ENCODE data around the gene KANK2. TPM values are rescaled to one million over a fixed set of nuclear protein-coding genes. Genes with fewer than 3 reads are reported as not detected.

KANK2 gene
- total and polyA plus RNA-seq, 4 donors = 56.3 to 270 (median 97.7) TPM

- WGBS (ENCODE audit: insufficient coverage) = 90% methylated on average over 1 of the region's 1 CpG
Measured at GRCh38 chr19:11226716-11227166, 29.4 kb upstream of the KANK2 start.

GRCh38 chr19:11225815-11226214 is 28.5 kb upstream of the KANK2 start:
- no peak overlapping the region for H3K4me3 ChIP-seq (ENCODE audit: low read depth, low read length)
- DNase-seq (ENCODE audit: low read depth in 4 of 6, low spot score in 6 of 6) = no peak
- H3K36me3 ChIP-seq (ENCODE audit: control insufficient read depth, insufficient read depth, low read length) = peaks cover 35% of the 10 kb centered on the region
- H3K4me1 ChIP-seq (ENCODE audit: control insufficient read depth, insufficient read depth, low read length) = no peaks in the 10 kb centered on the region
- WGBS (ENCODE audit: insufficient coverage) = no CpG with 5 or more reads among the region's 3 CpGs
- H3K27ac ChIP-seq (ENCODE audit: low read depth, low read length) = no peak overlapping the region
- H3K9me3 ChIP-seq (ENCODE audit: control insufficient read depth, insufficient read depth, low read length) = peaks cover 1% of the 10 kb centered on the region
- no peaks in the 10 kb centered on the region for H3K27me3 ChIP-seq (ENCODE audit: control insufficient read depth, insufficient read depth, low read length)

More at GRCh38 chr19:11226716-11227166, 29.4 kb upstream of the KANK2 start:
- no peak for DNase-seq (ENCODE audit: low read depth in 4 of 6, low spot score in 6 of 6)
- no peaks in the 10 kb centered on the region for H3K4me1 ChIP-seq (ENCODE audit: control insufficient read depth, insufficient read depth, low read length)
- no peaks in the 10 kb centered on the region for H3K9me3 ChIP-seq (ENCODE audit: control insufficient read depth, insufficient read depth, low read length)
- H3K36me3 ChIP-seq (ENCODE audit: control insufficient read depth, insufficient read depth, low read length) = peaks cover 33% of the 10 kb centered on the region
- H3K27ac ChIP-seq (ENCODE audit: low read depth, low read length) = no peak overlapping the region
- H3K27me3 ChIP-seq (ENCODE audit: control insufficient read depth, insufficient read depth, low read length) = no peaks in the 10 kb centered on the region
- no peak overlapping the region for H3K4me3 ChIP-seq (ENCODE audit: low read depth, low read length)

GRCh38 chr19:11225172-11225571 is 27.8 kb upstream of the KANK2 start:
- no peak for DNase-seq (ENCODE audit: low read depth in 4 of 6, low spot score in 6 of 6)
- Histone ChIP-seq H3K9me3 (ENCODE audit: control insufficient read depth, insufficient read depth, low read length) (peaks cover 1% of the 10 kb centered on the region), H3K27ac (ENCODE audit: low read depth, low read length) (no peak overlapping the region), H3K4me1 (ENCODE audit: control insufficient read depth, insufficient read depth, low read length) (no peaks in the 10 kb centered on the region), H3K27me3 (ENCODE audit: control insufficient read depth, insufficient read depth, low read length) (no peaks in the 10 kb centered on the region), H3K4me3 (ENCODE audit: low read depth, low read length) (no peak overlapping the region), H3K36me3 (ENCODE audit: control insufficient read depth, insufficient read depth, low read length) (peaks cover 30% of the 10 kb centered on the region)
- 100% methylated on average over 2 of the region's 5 CpGs for WGBS (ENCODE audit: insufficient coverage)

- Histone ChIP-seq H3K9me3 (ENCODE audit: control insufficient read depth, insufficient read depth, low read length) (peaks cover 1% of the 10 kb centered on the region), H3K27ac (ENCODE audit: low read depth, low read length) (no peak overlapping the region), H3K4me3 (ENCODE audit: low read depth, low read length) (no peak overlapping the region), H3K36me3 (ENCODE audit: control insufficient read depth, insufficient read depth, low read length) (peaks cover 26% of the 10 kb centered on the region), H3K4me1 (ENCODE audit: control insufficient read depth, insufficient read depth, low read length) (no peaks in the 10 kb centered on the region), H3K27me3 (ENCODE audit: control insufficient read depth, insufficient read depth, low read length) (no peaks in the 10 kb centered on the region)
- DNase-seq (ENCODE audit: low read depth in 4 of 6, low spot score in 6 of 6) = no peak
- 97% methylated on average over 4 of the region's 7 CpGs for WGBS (ENCODE audit: insufficient coverage)
Measured at GRCh38 chr19:11224429-11224828, 27.1 kb upstream of the KANK2 start.

- Histone ChIP-seq H3K36me3 (ENCODE audit: control insufficient read depth, insufficient read depth, low read length) (peaks cover 19% of the 10 kb centered on the region), H3K4me1 (ENCODE audit: control insufficient read depth, insufficient read depth, low read length) (no peaks in the 10 kb centered on the region), H3K27ac (ENCODE audit: low read depth, low read length) (no peak overlapping the region), H3K27me3 (ENCODE audit: control insufficient read depth, insufficient read depth, low read length) (no peaks in the 10 kb centered on the region), H3K4me3 (ENCODE audit: low read depth, low read length) (no peak overlapping the region), H3K9me3 (ENCODE audit: control insufficient read depth, insufficient read depth, low read length) (peaks cover 1% of the 10 kb centered on the region)
- no CpG with 5 or more reads among the region's 3 CpGs for WGBS (ENCODE audit: insufficient coverage)
- no peak for DNase-seq (ENCODE audit: low read depth in 4 of 6, low spot score in 6 of 6)
Measured at GRCh38 chr19:11223200-11223599, 25.9 kb upstream of the KANK2 start.

- H3K4me3 ChIP-seq (ENCODE audit: low read depth, low read length) = no peak overlapping the region
- no peaks in the 10 kb centered on the region for H3K4me1 ChIP-seq (ENCODE audit: control insufficient read depth, insufficient read depth, low read length)
- no peak for DNase-seq (ENCODE audit: low read depth in 4 of 6, low spot score in 6 of 6)
- H3K36me3 ChIP-seq (ENCODE audit: control insufficient read depth, insufficient read depth, low read length) = peaks cover 22% of the 10 kb centered on the region
- H3K9me3 ChIP-seq (ENCODE audit: control insufficient read depth, insufficient read depth, low read length) = peaks cover 1% of the 10 kb centered on the region
- WGBS (ENCODE audit: insufficient coverage) = 100% methylated on average over 3 of the region's 3 CpGs
- no peak overlapping the region for H3K27ac ChIP-seq (ENCODE audit: low read depth, low read length)
- H3K27me3 ChIP-seq (ENCODE audit: control insufficient read depth, insufficient read depth, low read length) = no peaks in the 10 kb centered on the region
Measured at GRCh38 chr19:11221082-11221598, 23.8 kb upstream of the KANK2 start.

GRCh38 chr19:11214387-11214786 is 17.0 kb upstream of the KANK2 start:
- peaks cover 45% of the 10 kb centered on the region for H3K36me3 ChIP-seq (ENCODE audit: control insufficient read depth, insufficient read depth, low read length)
- WGBS (ENCODE audit: insufficient coverage) = 89% methylated on average over 4 of the region's 6 CpGs

GRCh38 chr19:11210656-11210928 is 13.2 kb upstream of the KANK2 start:
- no peak overlapping the region for H3K27ac ChIP-seq (ENCODE audit: low read depth, low read length)
- H3K9me3 ChIP-seq (ENCODE audit: control insufficient read depth, insufficient read depth, low read length) = no peaks in the 10 kb centered on the region
- no peaks in the 10 kb centered on the region for H3K27me3 ChIP-seq (ENCODE audit: control insufficient read depth, insufficient read depth, low read length)
- no peaks in the 10 kb centered on the region for H3K4me1 ChIP-seq (ENCODE audit: control insufficient read depth, insufficient read depth, low read length)
- H3K36me3 ChIP-seq (ENCODE audit: control insufficient read depth, insufficient read depth, low read length) = peaks cover 47% of the 10 kb centered on the region
- 96% methylated on average over 1 of the region's 1 CpG for WGBS (ENCODE audit: insufficient coverage)
- no peak for DNase-seq (ENCODE audit: low read depth in 4 of 6, low spot score in 6 of 6)
- H3K4me3 ChIP-seq (ENCODE audit: low read depth, low read length) = no peak overlapping the region

More at GRCh38 chr19:11214387-11214786, 17.0 kb upstream of the KANK2 start:
- Histone ChIP-seq H3K27ac (ENCODE audit: low read depth, low read length) (no peak overlapping the region), H3K27me3 (ENCODE audit: control insufficient read depth, insufficient read depth, low read length) (no peaks in the 10 kb centered on the region), H3K4me1 (ENCODE audit: control insufficient read depth, insufficient read depth, low read length) (no peaks in the 10 kb centered on the region), H3K9me3 (ENCODE audit: control insufficient read depth, insufficient read depth, low read length) (no peaks in the 10 kb centered on the region), H3K4me3 (ENCODE audit: low read depth, low read length) (no peak overlapping the region)
- DNase-seq (ENCODE audit: low read depth in 4 of 6, low spot score in 6 of 6) = no peak

GRCh38 chr19:11209839-11210655 is 12.7 kb upstream of the KANK2 start:
- no peak for DNase-seq (ENCODE audit: low read depth in 4 of 6, low spot score in 6 of 6)
- Histone ChIP-seq H3K9me3 (ENCODE audit: control insufficient read depth, insufficient read depth, low read length) (no peaks in the 10 kb centered on the region), H3K27ac (ENCODE audit: low read depth, low read length) (no peak overlapping the region), H3K36me3 (ENCODE audit: control insufficient read depth, insufficient read depth, low read length) (peaks cover 41% of the 10 kb centered on the region), H3K27me3 (ENCODE audit: control insufficient read depth, insufficient read depth, low read length) (no peaks in the 10 kb centered on the region), H3K4me3 (ENCODE audit: low read depth, low read length) (no peak overlapping the region), H3K4me1 (ENCODE audit: control insufficient read depth, insufficient read depth, low read length) (no peaks in the 10 kb centered on the region)
- WGBS (ENCODE audit: insufficient coverage) = 91% methylated on average over 2 of the region's 2 CpGs

Data from spinal cord (tissue), 10 donors.